Activated CD8-positive, alpha-beta memory T cell treated with anti-CD3 and anti-CD28 coated beads for 48 hours (primary cell): ENCODE measurements around the gene SLC9A5.

Source experiments
- DNase-seq, 3 experiments: peaks; one replicate each; pipeline ENCODE4 v3.0.0-alpha.2; 2020; ENCODE audit warnings: low read depth in 2 of 3, low spot score in 2 of 3

The SLC9A5 gene

DNA sequence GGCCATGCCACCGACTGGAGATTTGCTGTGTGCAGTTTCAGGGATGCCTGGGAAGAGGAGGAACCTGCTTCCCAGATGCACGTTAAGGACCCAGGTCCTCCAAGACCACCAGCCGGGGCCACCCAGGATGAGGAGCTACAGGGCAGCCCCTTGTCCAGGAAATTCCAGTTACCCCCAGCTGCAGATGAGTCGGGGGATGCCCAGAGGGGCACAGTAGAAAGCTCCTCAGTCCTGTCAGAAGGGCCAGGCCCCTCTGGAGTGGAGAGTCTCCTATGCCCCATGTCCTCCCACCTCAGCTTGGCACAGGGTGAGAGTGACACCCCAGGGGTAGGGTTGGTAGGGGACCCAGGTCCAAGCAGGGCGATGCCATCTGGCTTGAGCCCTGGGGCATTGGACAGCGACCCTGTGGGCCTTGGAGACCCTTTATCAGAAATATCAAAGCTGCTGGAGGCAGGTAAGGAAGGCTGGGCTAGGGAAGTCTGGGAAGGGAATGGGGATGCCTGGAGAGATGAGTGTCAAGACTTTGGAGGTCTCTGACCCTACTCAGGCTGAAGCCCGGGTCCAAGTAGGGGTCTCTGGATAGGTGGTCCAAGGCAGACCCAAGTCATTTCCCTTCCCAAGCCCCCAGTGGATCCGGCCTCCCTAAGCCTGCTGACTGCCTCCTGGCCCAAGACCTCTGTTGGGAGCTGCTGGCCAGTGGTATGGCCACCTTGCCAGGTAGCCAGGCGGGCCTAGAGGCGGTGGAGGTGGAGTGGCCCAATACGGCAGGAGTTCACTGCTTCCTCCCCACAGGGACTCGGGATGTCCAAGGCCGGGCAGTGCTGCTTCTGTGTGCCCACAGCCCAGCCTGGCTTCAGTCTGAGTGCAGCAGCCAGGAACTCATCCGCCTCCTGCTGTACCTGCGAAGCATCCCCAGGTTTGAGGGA is 31.6 kb downstream of the SLC9A5 start:
- no peak for DNase-seq

DNA sequence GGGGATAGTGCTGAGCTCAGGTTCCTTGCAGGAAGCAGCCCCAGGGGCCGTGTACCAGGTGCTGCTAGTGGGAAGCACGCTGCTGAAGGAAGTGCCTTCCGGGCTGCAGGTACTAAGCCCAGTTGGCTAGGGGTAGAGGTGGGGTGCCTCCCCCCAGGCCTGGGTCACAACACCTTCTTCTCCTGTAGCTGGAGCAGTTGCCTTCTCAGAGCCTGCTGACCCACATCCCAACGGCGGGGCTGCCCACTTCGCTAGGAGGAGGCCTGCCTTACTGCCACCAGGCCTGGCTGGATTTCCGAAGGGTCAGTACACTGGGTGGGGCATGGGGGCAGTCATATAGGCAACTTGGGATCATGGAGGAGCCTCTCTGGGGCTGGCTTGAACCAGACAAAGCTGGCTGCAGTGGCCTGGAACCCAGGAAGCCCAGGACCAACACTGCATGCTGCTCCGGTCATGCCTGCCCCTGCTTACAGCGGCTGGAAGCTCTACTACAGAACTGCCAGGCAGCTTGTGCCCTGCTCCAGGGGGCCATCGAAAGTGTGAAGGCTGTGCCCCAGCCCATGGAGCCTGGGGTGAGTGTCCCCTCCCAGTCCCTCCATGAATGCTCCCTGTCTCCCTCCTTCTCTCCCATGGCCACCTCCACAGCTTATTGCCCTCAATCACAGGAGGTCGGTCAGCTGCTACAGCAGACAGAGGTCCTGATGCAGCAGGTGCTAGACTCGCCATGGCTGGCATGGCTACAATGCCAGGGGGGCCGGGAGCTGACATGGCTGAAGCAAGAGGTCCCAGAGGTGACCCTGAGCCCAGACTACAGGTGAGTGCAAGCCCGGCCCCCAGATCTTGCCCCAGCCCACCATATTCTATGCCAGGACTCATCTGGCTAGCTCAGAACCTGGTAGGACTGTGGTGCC is 33.0 kb downstream of the SLC9A5 start:
- no peak for DNase-seq

DNA sequence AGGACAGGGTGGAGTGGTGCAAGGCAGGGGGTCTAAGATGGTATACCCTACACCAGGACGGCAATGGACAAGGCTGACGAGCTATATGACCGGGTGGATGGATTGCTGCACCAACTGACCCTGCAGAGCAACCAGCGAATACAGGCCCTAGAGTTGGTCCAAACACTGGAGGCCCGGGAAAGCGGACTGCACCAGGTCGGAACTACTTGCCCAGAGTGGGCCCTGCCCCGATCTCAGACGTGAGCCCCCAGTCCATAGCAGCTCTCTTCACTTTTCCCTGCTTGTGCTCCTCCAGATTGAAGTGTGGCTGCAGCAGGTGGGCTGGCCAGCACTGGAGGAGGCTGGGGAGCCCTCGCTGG is 33.6 kb downstream of the SLC9A5 start:
- DNase-seq = no peak

DNA sequence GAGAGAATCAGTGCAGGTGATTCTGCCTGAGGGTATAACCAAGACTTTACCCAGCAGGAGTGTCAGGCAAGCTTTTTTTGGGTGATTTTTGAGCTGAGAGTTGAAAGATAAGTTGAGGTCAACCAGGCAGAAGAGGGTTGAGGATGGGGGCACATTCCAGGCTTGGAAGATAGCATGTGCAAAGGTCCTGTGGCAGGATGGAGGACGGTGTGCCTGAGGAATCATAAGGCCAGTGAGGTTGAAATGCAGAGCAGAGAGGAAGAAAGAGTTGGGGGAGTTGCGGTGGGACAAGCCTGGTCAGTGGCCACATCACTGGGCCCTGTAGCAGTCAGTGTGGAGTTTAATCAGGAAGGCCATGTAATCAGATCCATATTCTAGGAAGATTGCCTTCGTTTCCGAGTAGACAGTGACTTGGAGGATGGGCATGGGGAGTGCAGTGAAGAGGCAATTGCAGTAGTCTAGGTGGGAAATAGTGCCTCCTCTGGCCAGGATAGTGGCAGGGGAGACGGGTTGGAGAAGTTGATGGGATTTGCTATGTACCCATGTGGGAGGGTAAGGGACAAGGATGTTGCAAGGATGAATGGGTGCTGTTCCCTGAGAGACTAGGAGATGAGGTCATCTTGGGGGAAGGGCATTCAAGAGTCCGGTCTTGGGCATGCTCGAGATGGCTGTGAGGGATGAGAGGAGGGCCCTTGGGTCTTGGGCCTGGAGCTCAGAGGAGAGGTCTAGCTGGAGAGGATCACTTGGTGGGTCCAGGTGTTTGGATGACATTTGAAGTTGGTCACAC is 34.5 kb downstream of the SLC9A5 start:
- DNase-seq = no peak

DNA sequence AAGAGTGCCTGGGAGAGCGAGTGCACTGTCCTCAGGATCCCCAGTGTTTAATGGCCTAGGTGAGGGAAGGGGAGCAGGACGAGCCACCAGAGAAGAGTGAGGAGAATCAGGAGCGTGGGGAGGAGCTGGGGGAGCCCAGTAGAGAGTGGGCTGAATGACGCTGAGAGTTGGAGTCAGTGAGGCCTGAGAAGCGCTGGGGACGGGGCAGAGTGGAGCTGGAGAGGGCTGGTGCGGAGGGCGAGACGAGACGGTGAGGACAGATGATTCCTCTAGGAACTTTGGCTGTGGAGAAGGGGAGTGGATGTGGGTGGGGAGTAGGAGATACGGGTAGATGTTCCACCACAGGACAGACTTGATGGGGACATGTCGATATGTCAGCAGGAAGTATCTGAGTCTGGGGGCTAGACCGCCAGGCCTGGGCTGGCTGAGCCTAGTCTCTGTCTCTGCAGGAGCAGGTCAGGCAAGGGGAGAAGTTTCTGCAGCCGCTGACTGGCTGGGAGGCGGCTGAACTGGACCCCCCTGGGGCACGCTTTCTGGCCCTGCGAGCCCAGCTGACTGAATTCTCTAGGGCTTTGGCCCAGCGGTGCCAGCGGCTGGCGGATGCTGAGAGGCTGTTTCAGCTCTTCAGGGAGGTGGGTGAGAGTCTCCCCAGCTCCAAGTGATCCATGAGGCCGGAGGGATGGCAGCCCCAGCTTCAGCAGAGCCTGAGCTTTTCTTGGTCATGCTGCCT is 35.2 kb downstream of the SLC9A5 start:
- no peak for DNase-seq

DNA sequence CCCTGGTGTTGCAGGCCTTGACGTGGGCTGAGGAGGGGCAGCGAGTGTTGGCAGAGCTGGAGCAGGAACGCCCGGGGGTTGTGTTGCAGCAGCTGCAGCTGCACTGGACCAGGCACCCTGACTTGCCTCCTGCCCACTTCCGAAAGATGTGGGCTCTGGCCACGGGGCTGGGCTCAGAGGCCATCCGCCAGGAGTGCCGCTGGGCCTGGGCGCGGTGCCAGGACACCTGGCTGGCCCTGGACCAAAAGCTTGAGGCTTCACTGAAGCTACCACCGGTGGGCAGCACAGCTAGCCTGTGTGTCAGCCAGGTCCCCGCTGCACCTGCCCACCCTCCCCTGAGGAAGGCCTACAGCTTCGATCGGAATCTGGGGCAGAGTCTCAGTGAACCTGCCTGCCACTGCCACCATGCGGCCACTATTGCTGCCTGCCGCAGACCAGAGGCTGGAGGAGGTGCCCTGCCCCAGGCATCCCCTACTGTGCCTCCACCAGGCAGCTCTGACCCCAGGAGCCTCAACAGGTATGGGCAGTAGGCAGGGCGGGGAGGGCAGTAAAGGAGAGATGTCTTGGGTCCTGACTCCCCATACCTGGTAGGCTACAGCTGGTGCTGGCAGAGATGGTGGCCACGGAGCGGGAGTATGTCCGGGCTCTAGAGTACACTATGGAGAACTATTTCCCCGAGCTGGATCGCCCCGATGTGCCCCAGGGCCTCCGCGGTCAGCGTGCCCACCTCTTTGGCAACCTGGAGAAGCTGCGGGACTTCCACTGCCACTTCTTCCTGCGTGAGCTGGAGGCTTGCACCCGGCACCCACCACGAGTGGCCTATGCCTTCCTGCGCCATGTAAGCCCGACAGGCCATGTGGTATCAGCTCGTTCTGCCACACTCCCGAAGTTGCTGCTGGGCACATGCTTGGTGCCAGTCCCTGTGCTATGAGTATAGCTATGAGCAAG is 36.2 kb downstream of the SLC9A5 start:
- DNase-seq = no peak

DNA sequence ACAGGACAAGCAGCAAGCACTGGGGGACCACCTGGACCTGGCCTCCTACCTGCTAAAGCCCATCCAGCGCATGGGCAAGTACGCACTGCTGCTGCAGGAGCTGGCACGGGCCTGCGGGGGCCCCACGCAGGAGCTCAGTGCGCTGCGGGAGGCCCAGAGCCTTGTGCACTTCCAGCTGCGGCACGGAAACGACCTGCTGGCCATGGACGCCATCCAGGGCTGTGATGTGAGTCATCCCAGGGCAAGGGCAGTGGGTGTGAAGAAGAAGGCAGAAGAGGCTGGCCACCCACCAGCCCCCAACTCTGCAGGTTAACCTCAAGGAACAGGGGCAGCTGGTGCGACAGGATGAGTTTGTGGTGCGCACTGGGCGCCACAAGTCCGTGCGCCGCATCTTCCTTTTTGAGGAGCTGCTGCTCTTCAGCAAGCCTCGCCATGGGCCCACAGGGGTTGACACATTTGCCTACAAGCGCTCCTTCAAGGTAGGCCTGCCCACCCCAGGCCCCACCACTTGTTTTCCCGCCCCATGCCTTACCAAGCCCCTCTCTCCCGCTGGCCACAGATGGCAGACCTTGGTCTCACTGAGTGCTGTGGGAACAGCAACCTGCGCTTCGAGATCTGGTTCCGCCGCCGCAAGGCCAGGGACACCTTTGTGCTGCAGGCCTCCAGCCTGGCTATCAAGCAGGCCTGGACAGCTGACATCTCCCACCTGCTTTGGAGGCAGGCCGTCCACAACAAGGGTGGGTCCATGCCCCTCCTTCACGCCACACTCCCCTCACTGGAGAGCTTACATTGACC is 37.9 kb downstream of the SLC9A5 start:
- no peak for DNase-seq

DNA sequence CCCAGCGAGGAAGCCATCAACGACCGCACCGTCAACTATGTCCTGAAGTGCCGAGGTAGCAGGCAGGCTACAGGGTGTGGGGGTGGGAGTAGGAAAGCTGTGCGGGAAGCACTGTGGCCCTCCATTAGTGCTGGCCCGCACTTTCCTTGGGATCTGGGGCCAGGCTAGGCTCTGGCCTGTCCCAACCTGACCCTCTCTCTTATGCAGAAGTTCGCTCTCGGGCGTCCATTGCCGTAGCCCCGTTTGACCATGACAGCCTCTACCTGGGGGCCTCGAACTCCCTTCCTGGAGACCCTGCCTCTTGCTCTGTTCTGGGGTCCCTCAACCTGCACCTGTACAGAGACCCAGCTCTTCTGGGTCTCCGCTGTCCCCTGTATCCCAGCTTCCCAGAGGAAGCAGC is 39.2 kb downstream of the SLC9A5 start:
- no peak for DNase-seq

DNA sequence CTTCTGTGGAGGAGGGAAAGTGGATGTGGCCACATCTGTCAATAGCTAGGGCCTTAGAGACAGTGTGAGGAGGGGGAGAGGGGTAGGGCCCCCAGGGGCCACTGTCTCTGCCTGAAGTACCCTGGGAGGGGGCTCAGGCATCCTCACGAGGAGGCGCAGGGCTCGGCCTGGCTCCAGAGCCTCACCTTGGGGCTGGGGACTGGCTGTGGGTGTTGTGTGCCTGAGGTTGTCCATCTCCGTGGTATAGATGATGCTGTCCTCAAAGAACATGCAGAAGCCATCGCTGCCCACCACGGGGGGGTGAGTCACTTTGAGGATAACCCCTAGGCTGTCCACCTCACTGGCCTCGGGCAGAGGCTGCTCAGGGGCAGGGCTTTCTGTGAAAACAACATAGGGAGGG is 42.7 kb downstream of the SLC9A5 start:
- no peak for DNase-seq

DNA sequence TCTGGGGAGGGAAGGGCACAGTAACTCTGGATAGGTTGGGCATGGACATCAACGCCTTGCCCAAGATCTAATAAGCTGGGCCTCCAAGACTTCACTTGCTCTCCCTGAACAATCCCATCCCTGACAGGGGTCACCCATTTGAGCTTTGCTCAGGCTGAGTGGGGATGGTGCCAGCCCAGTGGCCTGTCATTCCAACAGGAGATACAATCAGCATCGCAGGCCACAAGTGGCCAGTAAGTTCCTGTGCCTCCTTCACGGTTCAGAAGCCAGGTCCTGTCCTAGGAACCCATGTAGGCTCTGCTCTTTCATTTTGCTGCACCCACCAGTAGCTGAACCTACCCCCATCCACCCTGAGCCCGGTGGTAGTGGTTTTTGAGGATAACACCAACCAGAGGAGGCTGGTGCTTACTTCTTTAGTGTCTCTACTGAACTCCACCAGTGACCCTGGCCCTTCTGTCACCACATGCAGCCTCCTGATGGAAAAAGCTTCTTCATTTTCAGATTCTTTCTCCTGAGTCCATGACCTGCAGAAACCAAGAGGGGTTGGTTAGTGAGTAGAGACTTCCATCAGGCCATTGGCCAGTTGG is 45.5 kb downstream of the SLC9A5 start:
- DNase-seq = no peak

DNA sequence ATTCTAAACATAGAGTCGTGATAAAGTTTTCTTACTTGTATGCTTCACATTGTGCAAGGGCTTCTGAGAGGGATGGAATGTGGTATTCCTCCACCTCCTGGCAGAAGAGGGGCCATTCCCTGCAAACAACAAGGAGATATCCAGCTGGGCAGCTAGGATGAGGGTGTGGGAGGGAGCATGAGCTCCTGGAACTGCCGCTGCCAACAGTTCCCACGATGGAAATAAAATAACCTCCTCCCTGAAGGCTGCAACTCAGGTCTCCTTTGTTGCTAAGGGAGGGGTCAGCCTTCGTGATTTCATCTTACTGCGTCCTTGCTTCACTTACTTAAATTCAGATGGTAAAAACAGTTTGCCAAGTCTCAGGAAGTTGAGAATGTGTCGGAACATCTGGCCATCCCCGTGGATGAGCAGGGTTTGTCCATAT is 46.2 kb downstream of the SLC9A5 start:
- no peak for DNase-seq

DNA sequence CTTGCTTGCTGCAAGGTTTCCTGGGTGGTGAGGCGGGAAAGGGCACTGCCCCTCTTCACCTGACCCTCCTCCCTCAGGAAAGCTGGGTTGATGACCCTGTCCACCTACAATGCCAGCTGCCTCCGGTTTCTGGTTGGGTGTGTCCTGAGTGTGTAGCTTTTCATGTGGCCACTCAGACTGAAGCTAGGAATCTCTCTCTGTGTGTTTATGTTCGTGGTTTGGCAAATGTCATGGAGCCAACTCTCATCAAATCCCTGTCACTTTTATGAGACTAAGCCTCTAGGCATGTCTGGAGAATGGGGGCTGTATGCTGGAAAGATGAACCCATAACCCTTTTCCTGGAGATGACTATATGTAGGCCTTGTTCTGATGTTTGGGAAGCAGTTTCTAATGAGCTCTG is 47.6 kb downstream of the SLC9A5 start:
- DNase-seq = no peak

DNA sequence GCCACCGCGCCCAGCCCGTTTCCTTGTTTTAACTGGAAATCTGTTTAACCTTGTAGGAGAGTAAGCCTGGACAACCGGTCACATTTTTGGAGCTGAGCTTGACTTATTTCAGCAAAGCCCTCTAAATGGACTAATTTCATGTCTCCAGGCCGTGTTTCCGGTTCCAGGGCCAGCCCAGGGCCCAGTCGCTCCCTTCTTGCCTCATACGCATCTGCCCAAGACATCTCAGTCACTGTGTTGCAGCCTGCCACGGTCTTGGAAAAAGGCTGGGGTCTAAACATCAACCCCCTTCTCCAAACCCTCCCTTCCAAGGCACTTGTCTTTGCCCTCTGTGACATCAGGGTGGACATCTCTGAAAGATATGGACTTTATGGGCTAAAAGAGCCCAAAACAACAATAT is 49.5 kb downstream of the SLC9A5 start:
- DNase-seq = no peak

DNA sequence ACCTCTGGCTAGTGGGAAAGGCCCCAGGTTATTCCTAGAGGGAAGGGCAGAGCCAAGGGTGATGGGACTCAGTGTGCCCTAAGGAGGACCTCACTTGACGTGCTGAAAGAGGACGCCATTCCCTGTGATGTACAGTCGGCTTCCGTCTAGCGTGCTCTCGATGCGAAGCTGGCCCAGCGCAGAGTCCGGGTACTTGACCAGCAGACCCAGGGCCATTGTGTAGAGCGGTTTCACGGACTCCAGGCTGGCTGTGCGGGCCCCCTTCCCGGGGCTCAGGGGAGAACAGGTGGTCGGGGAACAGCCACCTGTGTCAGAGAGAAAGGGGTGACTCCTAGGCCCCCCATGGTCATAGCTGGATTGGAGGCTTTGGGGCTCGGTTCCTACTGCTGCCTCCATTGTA is 50.5 kb downstream of the SLC9A5 start:
- no peak for DNase-seq

DNA sequence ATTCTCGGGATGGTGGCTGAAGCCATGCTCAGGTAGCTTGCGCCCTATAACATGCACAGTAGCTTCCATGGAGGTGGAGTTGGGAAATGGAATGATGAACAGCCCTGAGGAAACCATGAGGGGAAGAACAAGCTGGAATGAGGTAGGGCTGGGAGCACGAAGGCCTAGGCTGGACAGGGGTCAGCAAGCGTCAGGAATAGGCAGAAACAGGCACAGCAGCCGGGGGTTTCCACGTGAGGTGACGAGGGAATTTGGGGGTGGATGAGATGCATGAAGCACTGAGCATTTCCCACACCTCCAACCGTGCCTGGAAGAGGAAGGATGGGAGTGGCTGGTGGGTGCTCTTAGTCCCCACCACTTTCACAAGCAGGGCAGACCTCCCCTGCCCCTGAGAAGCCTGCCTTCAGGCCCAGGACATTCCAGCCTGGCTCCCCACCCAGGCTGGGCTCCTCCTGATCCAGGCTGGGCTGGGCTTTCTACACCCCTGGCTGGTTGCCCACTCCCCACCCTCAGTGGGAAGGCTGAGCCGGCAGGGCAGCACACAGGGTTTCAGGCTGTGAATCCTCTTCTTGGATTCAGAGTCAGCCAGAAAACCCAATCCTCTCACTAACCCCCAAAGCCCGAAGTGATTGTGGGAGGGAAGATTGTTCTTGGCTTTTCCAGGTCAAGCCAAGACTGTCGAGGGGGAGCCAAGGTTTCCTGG is 52.5 kb downstream of the SLC9A5 start:
- no peak for DNase-seq

DNA sequence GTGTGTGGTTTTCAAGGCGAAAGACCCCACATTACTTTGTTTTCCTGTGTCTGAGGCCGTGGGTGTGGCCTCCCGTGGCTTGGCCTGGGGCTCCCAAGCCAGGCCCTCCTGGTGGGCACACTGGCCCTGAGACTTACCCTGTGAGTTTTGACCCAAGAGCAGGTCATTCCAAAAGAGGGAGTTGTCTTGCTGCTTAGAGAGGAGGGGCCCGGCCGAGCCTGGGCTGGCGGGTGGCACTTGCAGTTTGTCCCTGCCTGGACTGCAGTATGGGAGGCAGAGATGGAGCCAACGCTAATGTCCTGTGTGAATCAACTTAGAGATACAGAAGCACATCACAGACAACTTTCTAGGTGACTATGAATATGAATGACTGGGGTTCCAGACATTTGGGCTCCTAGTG is 53.3 kb downstream of the SLC9A5 start:
- DNase-seq = no peak

DNA sequence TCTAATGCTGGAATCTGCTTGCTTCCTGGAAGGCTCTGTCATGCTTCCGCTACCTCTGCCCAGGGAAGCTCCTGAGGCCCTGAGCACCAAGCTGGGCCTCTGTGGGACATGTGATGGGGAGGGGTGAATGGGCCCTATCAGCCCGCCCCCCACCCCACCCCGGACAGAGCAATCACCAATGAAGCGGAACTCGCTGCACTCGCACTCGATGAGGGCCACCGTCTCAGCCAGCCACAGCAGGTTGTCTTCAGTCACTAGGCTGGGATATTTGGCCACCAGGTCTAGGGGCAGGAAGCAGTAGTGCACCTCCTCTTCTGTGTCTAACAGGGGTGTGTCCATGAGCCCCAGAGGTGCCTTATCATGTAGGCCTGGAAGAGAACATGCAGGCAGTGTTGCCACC is 54.2 kb downstream of the SLC9A5 start:
- DNase-seq = no peak

DNA sequence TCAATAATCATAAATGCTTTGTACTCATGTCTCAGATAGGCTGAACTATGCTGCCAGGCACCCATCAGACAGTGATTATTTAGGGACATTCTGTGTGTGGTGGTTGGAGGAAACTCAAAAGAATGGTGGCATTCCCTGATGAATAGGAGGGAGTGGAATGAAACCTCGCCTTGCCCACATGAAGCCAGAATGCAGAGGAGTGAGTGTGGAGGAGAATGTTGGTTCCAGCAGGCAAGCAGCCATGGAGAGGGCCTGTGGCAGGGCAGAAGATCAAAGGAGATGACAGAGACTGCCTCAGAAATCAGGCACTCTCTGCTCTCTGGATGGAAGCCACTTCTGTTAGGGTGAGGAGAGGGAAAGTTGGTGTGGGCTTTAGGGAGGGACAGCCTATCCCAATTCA is 55.2 kb downstream of the SLC9A5 start:
- DNase-seq = no peak
